DOHH2 (cell line): ENCODE data around the gene APIP.

Source experiments
- EZH2phosphoT487 ChIP-seq: fragments of 200-600 bp; sonication (generic); IDR thresholded peaks from 2 replicates; pipeline ENCODE4 v1.6.1; 2017; ENCODE audit warnings: borderline replicate concordance, mild to moderate bottlenecking, antibody characterized with exemption, low read length, moderate library complexity, mixed read lengths
- TF ChIP-seq, protein P1 (sequence below): fragments of 200-600 bp; sonication (generic); IDR thresholded peaks from one replicate; pipeline ENCODE4 v1.5.1; 2014; ENCODE audit warnings: antibody characterized with exemption, mild to moderate bottlenecking, low read depth, low read length; ENCODE audit not compliant: poor library complexity, severe bottlenecking

DNA sequence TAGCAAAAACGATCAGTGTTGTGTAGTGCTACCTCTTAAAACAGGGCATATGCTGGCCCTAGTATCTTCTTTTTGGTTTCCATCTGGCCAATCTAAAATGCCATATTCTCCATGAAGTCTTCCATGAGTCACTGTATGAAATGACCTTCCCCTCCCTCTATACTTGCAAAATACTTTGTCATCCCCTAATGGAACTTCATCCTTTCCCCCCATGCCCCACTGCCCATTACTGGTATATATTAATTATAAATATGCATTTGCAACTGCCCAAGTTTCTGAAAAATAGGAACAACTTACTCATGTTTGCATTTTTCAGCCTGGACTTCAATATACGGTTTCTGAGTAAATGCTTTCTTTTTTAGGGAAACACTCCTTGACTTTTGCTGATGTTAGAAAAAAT is 4.5 kb downstream of the APIP start:
- TF ChIP-seq, protein P1, sequence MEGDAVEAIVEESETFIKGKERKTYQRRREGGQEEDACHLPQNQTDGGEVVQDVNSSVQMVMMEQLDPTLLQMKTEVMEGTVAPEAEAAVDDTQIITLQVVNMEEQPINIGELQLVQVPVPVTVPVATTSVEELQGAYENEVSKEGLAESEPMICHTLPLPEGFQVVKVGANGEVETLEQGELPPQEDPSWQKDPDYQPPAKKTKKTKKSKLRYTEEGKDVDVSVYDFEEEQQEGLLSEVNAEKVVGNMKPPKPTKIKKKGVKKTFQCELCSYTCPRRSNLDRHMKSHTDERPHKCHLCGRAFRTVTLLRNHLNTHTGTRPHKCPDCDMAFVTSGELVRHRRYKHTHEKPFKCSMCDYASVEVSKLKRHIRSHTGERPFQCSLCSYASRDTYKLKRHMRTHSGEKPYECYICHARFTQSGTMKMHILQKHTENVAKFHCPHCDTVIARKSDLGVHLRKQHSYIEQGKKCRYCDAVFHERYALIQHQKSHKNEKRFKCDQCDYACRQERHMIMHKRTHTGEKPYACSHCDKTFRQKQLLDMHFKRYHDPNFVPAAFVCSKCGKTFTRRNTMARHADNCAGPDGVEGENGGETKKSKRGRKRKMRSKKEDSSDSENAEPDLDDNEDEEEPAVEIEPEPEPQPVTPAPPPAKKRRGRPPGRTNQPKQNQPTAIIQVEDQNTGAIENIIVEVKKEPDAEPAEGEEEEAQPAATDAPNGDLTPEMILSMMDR, result no peak
- TF ChIP-seq EZH2phosphoT487, result no peak
